ENCODE results near the gene GALNT2. TPM values are rescaled to one million over a fixed set of nuclear protein-coding genes. Genes with fewer than 3 reads are reported as not detected.

Gene GALNT2
- total and polyA plus RNA-seq, 4 experiments from 2014 or later: 11.5 to 20.9 (median 15.8) TPM

- CTCF ChIA-PET (ENCODE audit: partially characterized antibody): no interaction called here
- Mint-ChIP-seq H3K27ac (peak overlapping the region in 4 of 7 donors; percentile 18 to 85 (median 54)), H3K27me3 (no peaks in the 10 kb centered on the region), H3K36me3 (peaks cover 15 to 37% of the 10 kb centered on the region in 2 donors), H3K9me3 (no peaks in the 10 kb centered on the region), H3K4me3 (no peak overlapping the region), H3K4me1 (peaks cover 8 to 37% (median 18%) of the 10 kb centered on the region in 4 donors)
- Histone ChIP-seq H3K36me3 (ENCODE audit: insufficient read depth, low read length) (peaks cover 10% of the 10 kb centered on the region), H3K4me3 (ENCODE audit: low read length in 2 of 2) (no peak overlapping the region), H3K27ac (ENCODE audit: low read depth, low read length) (no peak overlapping the region), H3K9me3 (ENCODE audit: control insufficient read depth in 1 of 2, low read length in 2 of 2) (no peaks in the 10 kb centered on the region), H3K4me1 (ENCODE audit: insufficient read depth, low read length) (peaks cover 15% of the 10 kb centered on the region), H3K27me3 (ENCODE audit: insufficient read depth, low read length) (no peaks in the 10 kb centered on the region)
- DNase-seq: no peak
- POLR2A ChIA-PET (ENCODE audit: partially characterized antibody): no interaction called here
- intact Hi-C loops (cut with micrococcal nuclease): no loop called here
Observed at GRCh38 chr1:230272557-230272956, 205.5 kb downstream of the GALNT2 start.

- Histone ChIP-seq H3K36me3 (ENCODE audit: insufficient read depth, low read length) (peaks cover 10% of the 10 kb centered on the region), H3K9me3 (ENCODE audit: control insufficient read depth in 1 of 2, low read length in 2 of 2) (no peaks in the 10 kb centered on the region), H3K4me3 (ENCODE audit: low read length in 2 of 2) (no peak overlapping the region), H3K27me3 (ENCODE audit: insufficient read depth, low read length) (no peaks in the 10 kb centered on the region), H3K27ac (ENCODE audit: low read depth, low read length) (no peak overlapping the region), H3K4me1 (ENCODE audit: insufficient read depth, low read length) (peaks cover 15% of the 10 kb centered on the region)
- no peak for DNase-seq
- Mint-ChIP-seq H3K27ac (peak overlapping the region in 4 of 7 donors; percentile 50 to 85 (median 61)), H3K4me3 (no peak overlapping the region), H3K36me3 (peaks cover 12 to 36% of the 10 kb centered on the region in 2 donors), H3K9me3 (no peaks in the 10 kb centered on the region), H3K4me1 (peaks cover 8 to 40% (median 18%) of the 10 kb centered on the region in 4 donors), H3K27me3 (no peaks in the 10 kb centered on the region)
- intact Hi-C loops (cut with micrococcal nuclease): no loop called here
- ChIA-PET CTCF (ENCODE audit: partially characterized antibody) (no interaction called here), POLR2A (ENCODE audit: partially characterized antibody) (no interaction called here)
Observed at GRCh38 chr1:230273141-230273710, 206.2 kb downstream of the GALNT2 start.

- peaks cover 22 to 44% of the 10 kb centered on the region in 2 donors for H3K36me3 Mint-ChIP-seq
- CTCF ChIA-PET (ENCODE audit: partially characterized antibody): no interaction called here
- intact Hi-C loops (cut with micrococcal nuclease): no loop called here
- H3K4me1 ChIP-seq (ENCODE audit: insufficient read depth, low read length): peaks cover 15% of the 10 kb centered on the region
- peak overlapping the region in 3 of 7 donors; percentile 51 to 66 (median 63) for H3K27ac Mint-ChIP-seq
- no peaks in the 10 kb centered on the region for H3K27me3 ChIP-seq (ENCODE audit: insufficient read depth, low read length)
- POLR2A ChIA-PET (ENCODE audit: partially characterized antibody): no interaction called here
- peaks cover 10% of the 10 kb centered on the region for H3K36me3 ChIP-seq (ENCODE audit: insufficient read depth, low read length)
- H3K4me1 Mint-ChIP-seq: peaks cover 8 to 43% (median 18%) of the 10 kb centered on the region in 4 donors
- H3K27me3 Mint-ChIP-seq: no peaks in the 10 kb centered on the region
- H3K9me3 Mint-ChIP-seq: no peaks in the 10 kb centered on the region
- peak overlapping the region in 2 of 8 donors; percentile 37 to 62 for H3K4me3 Mint-ChIP-seq
- H3K4me3 ChIP-seq (ENCODE audit: low read length in 2 of 2): no peak overlapping the region
- DNase-seq: no peak
- no peaks in the 10 kb centered on the region for H3K9me3 ChIP-seq (ENCODE audit: control insufficient read depth in 1 of 2, low read length in 2 of 2)
- H3K27ac ChIP-seq (ENCODE audit: low read depth, low read length): no peak overlapping the region
Observed at GRCh38 chr1:230274254-230274653, 207.2 kb downstream of the GALNT2 start.

- ChIA-PET CTCF (ENCODE audit: partially characterized antibody) (no interaction called here), POLR2A (ENCODE audit: partially characterized antibody) (no interaction called here)
- no peaks in the 10 kb centered on the region for H3K9me3 Mint-ChIP-seq
- peaks cover 0 to 35% (median 4%) of the 10 kb centered on the region in 4 donors for H3K4me1 Mint-ChIP-seq
- DNase-seq: no peak
- Histone ChIP-seq H3K36me3 (ENCODE audit: insufficient read depth, low read length) (peaks cover 10% of the 10 kb centered on the region), H3K4me3 (ENCODE audit: low read length in 2 of 2) (no peak overlapping the region), H3K27me3 (ENCODE audit: insufficient read depth, low read length) (no peaks in the 10 kb centered on the region), H3K27ac (ENCODE audit: low read depth, low read length) (no peak overlapping the region), H3K9me3 (ENCODE audit: control insufficient read depth in 1 of 2, low read length in 2 of 2) (no peaks in the 10 kb centered on the region), H3K4me1 (ENCODE audit: insufficient read depth, low read length) (no peaks in the 10 kb centered on the region)
- H3K27ac Mint-ChIP-seq: peak overlapping the region in 1 of 7 donors; percentile 77
- intact Hi-C loops (cut with micrococcal nuclease): no loop called here
- H3K36me3 Mint-ChIP-seq: peaks cover 23 to 51% of the 10 kb centered on the region in 2 donors
- H3K4me3 Mint-ChIP-seq: no peak overlapping the region
- H3K27me3 Mint-ChIP-seq: no peaks in the 10 kb centered on the region
Observed at GRCh38 chr1:230276401-230276800, 209.4 kb downstream of the GALNT2 start.

GRCh38 chr1:230277201-230278025 lies 210.4 kb downstream of the GALNT2 start:
- peaks cover 4 to 42% (median 11%) of the 10 kb centered on the region in 4 donors for H3K4me1 Mint-ChIP-seq
- H3K9me3 Mint-ChIP-seq: no peaks in the 10 kb centered on the region
- ChIA-PET CTCF (ENCODE audit: partially characterized antibody) (no interaction called here), POLR2A (ENCODE audit: partially characterized antibody) (no interaction called here)
- Histone ChIP-seq H3K9me3 (ENCODE audit: control insufficient read depth in 1 of 2, low read length in 2 of 2) (no peaks in the 10 kb centered on the region), H3K27me3 (ENCODE audit: insufficient read depth, low read length) (no peaks in the 10 kb centered on the region), H3K4me3 (ENCODE audit: low read length in 2 of 2) (no peak overlapping the region), H3K36me3 (ENCODE audit: insufficient read depth, low read length) (peaks cover 10% of the 10 kb centered on the region), H3K27ac (ENCODE audit: low read depth, low read length) (no peak overlapping the region), H3K4me1 (ENCODE audit: insufficient read depth, low read length) (peaks cover 8% of the 10 kb centered on the region)
- intact Hi-C loops (cut with micrococcal nuclease): no loop called here
- no peak for DNase-seq
- no peaks in the 10 kb centered on the region for H3K27me3 Mint-ChIP-seq
- no peak overlapping the region for H3K4me3 Mint-ChIP-seq
- H3K36me3 Mint-ChIP-seq: peaks cover 23 to 51% of the 10 kb centered on the region in 2 donors
- H3K27ac Mint-ChIP-seq: peak overlapping the region in 3 of 7 donors; percentile 9 to 56 (median 32)

- H3K4me3 Mint-ChIP-seq: no peak overlapping the region
- CTCF ChIA-PET (ENCODE audit: partially characterized antibody): no interaction called here
- peaks cover 8% of the 10 kb centered on the region for H3K4me1 ChIP-seq (ENCODE audit: insufficient read depth, low read length)
Observed at GRCh38 chr1:230278376-230278775, 211.3 kb downstream of the GALNT2 start.

GRCh38 chr1:230278871-230279582 lies 212.0 kb downstream of the GALNT2 start:
- H3K4me1 Mint-ChIP-seq: peaks cover 4 to 32% (median 10%) of the 10 kb centered on the region in 4 donors
- Histone ChIP-seq H3K4me3 (ENCODE audit: low read length in 2 of 2) (no peak overlapping the region), H3K9me3 (ENCODE audit: control insufficient read depth in 1 of 2, low read length in 2 of 2) (no peaks in the 10 kb centered on the region), H3K36me3 (ENCODE audit: insufficient read depth, low read length) (peaks cover 9% of the 10 kb centered on the region), H3K27me3 (ENCODE audit: insufficient read depth, low read length) (no peaks in the 10 kb centered on the region), H3K27ac (ENCODE audit: low read depth, low read length) (no peak overlapping the region), H3K4me1 (ENCODE audit: insufficient read depth, low read length) (peaks cover 8% of the 10 kb centered on the region)
- POLR2A ChIA-PET (ENCODE audit: partially characterized antibody): no interaction called here
- peaks cover 23 to 45% of the 10 kb centered on the region in 2 donors for H3K36me3 Mint-ChIP-seq
- H3K4me3 Mint-ChIP-seq: no peak overlapping the region
- peak overlapping the region in 3 of 7 donors; percentile 2 to 78 (median 62) for H3K27ac Mint-ChIP-seq
- H3K9me3 Mint-ChIP-seq: no peaks in the 10 kb centered on the region
- no peaks in the 10 kb centered on the region for H3K27me3 Mint-ChIP-seq
- CTCF ChIA-PET (ENCODE audit: partially characterized antibody): no interaction called here
- intact Hi-C loops (cut with micrococcal nuclease): no loop called here
- no peak for DNase-seq

More at GRCh38 chr1:230278376-230278775, 211.3 kb downstream of the GALNT2 start:
- Mint-ChIP-seq H3K9me3 (no peaks in the 10 kb centered on the region), H3K36me3 (peaks cover 23 to 50% of the 10 kb centered on the region in 2 donors), H3K4me1 (peaks cover 4 to 36% (median 12%) of the 10 kb centered on the region in 4 donors), H3K27ac (peak overlapping the region in 1 of 7 donors; percentile 57), H3K27me3 (no peaks in the 10 kb centered on the region)
- POLR2A ChIA-PET (ENCODE audit: partially characterized antibody): no interaction called here
- Histone ChIP-seq H3K27ac (ENCODE audit: low read depth, low read length) (no peak overlapping the region), H3K36me3 (ENCODE audit: insufficient read depth, low read length) (peaks cover 10% of the 10 kb centered on the region), H3K27me3 (ENCODE audit: insufficient read depth, low read length) (no peaks in the 10 kb centered on the region), H3K9me3 (ENCODE audit: control insufficient read depth in 1 of 2, low read length in 2 of 2) (no peaks in the 10 kb centered on the region), H3K4me3 (ENCODE audit: low read length in 2 of 2) (no peak overlapping the region)
- DNase-seq: no peak
- intact Hi-C loops (cut with micrococcal nuclease): no loop called here

Measured in CD4-positive, alpha-beta memory T cell (primary cell).